ENCODE data around the gene ADAP2.
"Not testable (repeated sequence)": the region's sequence is repeated elsewhere in the genome, so short reads cannot be mapped to it uniquely, and the experiment has no call there.

GRCh38 chr17:30931582-30931981, 9.8 kb downstream of the ADAP2 start:
- TF ChIP-seq POLR2AphosphoS5 (IDR thresholded peaks at IDR 0.05; ENCODE audit: borderline replicate concordance, low read depth, low read length); EZH2 (IDR thresholded peaks at IDR 0.05): not testable (repeated sequence)
